ENCODE measurements around the gene CKMT1A. TPM values are rescaled to one million over a fixed set of nuclear protein-coding genes. Genes with fewer than 3 reads are reported as not detected.

The CKMT1A gene
- total RNA-seq, 1 experiment from 2014 or later, result 21.6 TPM

- Histone ChIP-seq H3K9me2 (ENCODE audit: insufficient read depth) (no peaks in the 10 kb centered on the region), H3K27me3 (ENCODE audit: insufficient read depth, low read length) (no peaks in the 10 kb centered on the region), H3K4me2 (ENCODE audit: low read length) (no peak overlapping the region), H3K27ac (ENCODE audit: low read depth, low read length) (no peak overlapping the region), H3K79me2 (ENCODE audit: insufficient read depth, low read length) (no peaks in the 10 kb centered on the region), H3K9ac (ENCODE audit: low read length) (no peak overlapping the region), H3K4me3 (replicated peaks in 1 of 2; ENCODE audit: low read depth in 1 of 2, low read length in 2 of 2) (no peak overlapping the region), H4K20me1 (ENCODE audit: insufficient read depth) (no peaks in the 10 kb centered on the region), H3K36me3 (ENCODE audit: control insufficient read depth in 1 of 2, insufficient read depth in 2 of 2, low read length in 2 of 2) (no peaks in the 10 kb centered on the region), H3K4me1 (ENCODE audit: control insufficient read depth in 1 of 2, insufficient read depth in 2 of 2, low read length in 2 of 2) (no peaks in the 10 kb centered on the region), H2AFZ (ENCODE audit: low read depth, low read length, poor library complexity, severe bottlenecking) (no peak overlapping the region), H3K9me3 (ENCODE audit: control insufficient read depth in 1 of 2, insufficient read depth in 1 of 2, low read depth in 1 of 2, low read length in 2 of 2) (no peaks in the 10 kb centered on the region)
- ChIA-PET POLR2A (no interaction called here), RAD21 (ENCODE audit: low non-redundant PET in 1 of 2, low total read pairs in 2 of 2, uncharacterized antibody in 2 of 2, unreplicated experiment in 2 of 2) (no interaction called here), CTCF (no interaction called here)
- no TSS peak for BruUV-seq (replicated peaks)
- intact Hi-C loops (cut with micrococcal nuclease), result no loop called here
- TF ChIP-seq CBX3 (IDR thresholded peaks at IDR 0.05; ENCODE audit: low read depth) (no peak), SRF (IDR thresholded peaks at IDR 0.05; ENCODE audit: low read depth) (no peak), ZNF274 (IDR thresholded peaks at IDR 0.05; ENCODE audit: low read depth, low read length) (no peak), ZBTB33 (IDR thresholded peaks at IDR 0.05; ENCODE audit: extremely low read depth, insufficient replicate concordance, low read length) (no peak), SP1 (IDR thresholded peaks at IDR 0.05; ENCODE audit: low read depth) (no peak), SIN3A (IDR thresholded peaks at IDR 0.05; ENCODE audit: low read depth) (no peak), EZH2 (IDR thresholded peaks at IDR 0.05) (no peak), JUND (IDR thresholded peaks at IDR 0.05) (no peak), POLR2AphosphoS5 (IDR thresholded peaks at IDR 0.05; ENCODE audit: low read depth, low read length) (no peak), ZFX (IDR thresholded peaks at IDR 0.05) (no peak), ATF3 (IDR thresholded peaks at IDR 0.05) (no peak), YY1 (IDR thresholded peaks at IDR 0.05; ENCODE audit: extremely low read depth, insufficient replicate concordance, low read depth, low read length) (no peak), CEBPB (IDR thresholded peaks at IDR 0.05; ENCODE audit: low read depth) (no peak)
- TF ChIP-seq, protein P1, sequence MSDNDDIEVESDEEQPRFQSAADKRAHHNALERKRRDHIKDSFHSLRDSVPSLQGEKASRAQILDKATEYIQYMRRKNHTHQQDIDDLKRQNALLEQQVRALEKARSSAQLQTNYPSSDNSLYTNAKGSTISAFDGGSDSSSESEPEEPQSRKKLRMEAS (IDR thresholded peaks at IDR 0.05), result no peak
- TF ChIP-seq, protein P2, sequence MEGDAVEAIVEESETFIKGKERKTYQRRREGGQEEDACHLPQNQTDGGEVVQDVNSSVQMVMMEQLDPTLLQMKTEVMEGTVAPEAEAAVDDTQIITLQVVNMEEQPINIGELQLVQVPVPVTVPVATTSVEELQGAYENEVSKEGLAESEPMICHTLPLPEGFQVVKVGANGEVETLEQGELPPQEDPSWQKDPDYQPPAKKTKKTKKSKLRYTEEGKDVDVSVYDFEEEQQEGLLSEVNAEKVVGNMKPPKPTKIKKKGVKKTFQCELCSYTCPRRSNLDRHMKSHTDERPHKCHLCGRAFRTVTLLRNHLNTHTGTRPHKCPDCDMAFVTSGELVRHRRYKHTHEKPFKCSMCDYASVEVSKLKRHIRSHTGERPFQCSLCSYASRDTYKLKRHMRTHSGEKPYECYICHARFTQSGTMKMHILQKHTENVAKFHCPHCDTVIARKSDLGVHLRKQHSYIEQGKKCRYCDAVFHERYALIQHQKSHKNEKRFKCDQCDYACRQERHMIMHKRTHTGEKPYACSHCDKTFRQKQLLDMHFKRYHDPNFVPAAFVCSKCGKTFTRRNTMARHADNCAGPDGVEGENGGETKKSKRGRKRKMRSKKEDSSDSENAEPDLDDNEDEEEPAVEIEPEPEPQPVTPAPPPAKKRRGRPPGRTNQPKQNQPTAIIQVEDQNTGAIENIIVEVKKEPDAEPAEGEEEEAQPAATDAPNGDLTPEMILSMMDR (IDR thresholded peaks at IDR 0.05 in 2 of 3, conservative IDR thresholded peaks at IDR 0.05 in 1 of 3; ENCODE audit: borderline replicate concordance in 1 of 3, insufficient read depth in 1 of 3, low read depth in 2 of 3, low read length in 2 of 3), result no peak
- TF ChIP-seq, protein P3, sequence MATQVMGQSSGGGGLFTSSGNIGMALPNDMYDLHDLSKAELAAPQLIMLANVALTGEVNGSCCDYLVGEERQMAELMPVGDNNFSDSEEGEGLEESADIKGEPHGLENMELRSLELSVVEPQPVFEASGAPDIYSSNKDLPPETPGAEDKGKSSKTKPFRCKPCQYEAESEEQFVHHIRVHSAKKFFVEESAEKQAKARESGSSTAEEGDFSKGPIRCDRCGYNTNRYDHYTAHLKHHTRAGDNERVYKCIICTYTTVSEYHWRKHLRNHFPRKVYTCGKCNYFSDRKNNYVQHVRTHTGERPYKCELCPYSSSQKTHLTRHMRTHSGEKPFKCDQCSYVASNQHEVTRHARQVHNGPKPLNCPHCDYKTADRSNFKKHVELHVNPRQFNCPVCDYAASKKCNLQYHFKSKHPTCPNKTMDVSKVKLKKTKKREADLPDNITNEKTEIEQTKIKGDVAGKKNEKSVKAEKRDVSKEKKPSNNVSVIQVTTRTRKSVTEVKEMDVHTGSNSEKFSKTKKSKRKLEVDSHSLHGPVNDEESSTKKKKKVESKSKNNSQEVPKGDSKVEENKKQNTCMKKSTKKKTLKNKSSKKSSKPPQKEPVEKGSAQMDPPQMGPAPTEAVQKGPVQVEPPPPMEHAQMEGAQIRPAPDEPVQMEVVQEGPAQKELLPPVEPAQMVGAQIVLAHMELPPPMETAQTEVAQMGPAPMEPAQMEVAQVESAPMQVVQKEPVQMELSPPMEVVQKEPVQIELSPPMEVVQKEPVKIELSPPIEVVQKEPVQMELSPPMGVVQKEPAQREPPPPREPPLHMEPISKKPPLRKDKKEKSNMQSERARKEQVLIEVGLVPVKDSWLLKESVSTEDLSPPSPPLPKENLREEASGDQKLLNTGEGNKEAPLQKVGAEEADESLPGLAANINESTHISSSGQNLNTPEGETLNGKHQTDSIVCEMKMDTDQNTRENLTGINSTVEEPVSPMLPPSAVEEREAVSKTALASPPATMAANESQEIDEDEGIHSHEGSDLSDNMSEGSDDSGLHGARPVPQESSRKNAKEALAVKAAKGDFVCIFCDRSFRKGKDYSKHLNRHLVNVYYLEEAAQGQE (IDR thresholded peaks at IDR 0.05; ENCODE audit: low read depth), result no peak
- DNase-seq (ENCODE audit: low read depth, low spot score) (no peak), ATAC-seq (no peak)
Measured at GRCh38 chr15:43723151-43723550, 29.5 kb downstream of the CKMT1A start.

Data from HCT116 (cell line).